ENCODE measurements around the gene TMPRSS4. TPM values are rescaled to one million over a fixed set of nuclear protein-coding genes. Genes with fewer than 3 reads are reported as not detected.
A peak's percentile ranks its signal among the peaks of the same experiment; 100 is the strongest.
"Not testable (repeated sequence)": the region's sequence is repeated elsewhere in the genome, so short reads cannot be mapped to it uniquely, and the experiment has no call there.

Gene TMPRSS4
- total RNA-seq, 4 donors from 2014 or later = 0.56 to 4.6 (median 1.3) TPM

DNA sequence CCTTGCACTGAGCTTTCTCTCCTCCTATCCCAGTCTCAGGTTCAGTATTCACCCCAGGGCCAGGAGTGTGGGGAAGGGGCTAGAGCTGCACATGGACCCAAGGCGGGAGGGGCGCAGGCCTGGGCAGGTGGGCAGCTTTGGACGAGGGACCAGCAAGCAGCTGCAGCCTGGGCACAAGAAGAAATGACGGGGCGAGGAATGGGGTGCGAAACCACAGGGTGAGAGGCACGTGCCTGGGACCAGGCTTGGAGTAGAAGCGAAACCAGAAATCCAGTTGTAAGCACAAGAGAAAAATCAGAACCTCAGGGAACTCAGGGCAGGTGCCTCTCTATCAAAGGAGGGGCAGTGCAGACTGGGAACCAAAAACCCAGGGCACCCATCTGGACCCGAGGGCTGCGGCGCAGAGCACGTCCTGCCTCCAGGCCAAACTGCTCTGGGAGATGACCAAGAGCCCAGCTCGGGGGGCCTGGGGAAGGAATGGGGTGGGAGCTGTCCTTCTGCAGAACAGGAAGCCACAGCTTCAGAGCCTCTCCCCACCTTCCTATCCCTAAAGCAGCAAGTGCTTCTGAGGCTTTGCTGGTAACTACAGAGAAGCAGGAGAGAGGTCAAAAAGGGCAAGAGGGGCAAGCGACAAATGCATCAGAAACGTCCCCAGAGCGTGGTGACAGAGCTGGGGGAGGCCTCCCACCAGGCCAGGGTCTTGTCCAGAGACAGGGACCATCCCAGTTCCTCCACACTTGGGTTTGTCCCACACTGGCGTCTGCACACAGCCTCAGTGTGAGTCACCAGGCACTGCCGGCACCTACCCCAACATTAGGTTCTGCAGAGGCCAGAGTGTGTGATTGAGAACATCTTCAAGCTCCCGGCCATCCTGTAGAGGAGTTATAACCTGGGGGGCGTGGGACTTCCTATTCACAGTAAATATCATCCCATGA lies 18.3 kb upstream of the TMPRSS4 start:
- DNase-seq (ENCODE audit: low spot score in 2 of 2) = peak in 1 of 2 donors; percentile 80
- no peak overlapping the region for H3K4me3 ChIP-seq (ENCODE audit: low read depth, poor library complexity, severe bottlenecking)
- WGBS, 2 donors = 77 to 80% methylated on average over 20 of the region's 20 CpGs
- TF ChIP-seq, protein P1, sequence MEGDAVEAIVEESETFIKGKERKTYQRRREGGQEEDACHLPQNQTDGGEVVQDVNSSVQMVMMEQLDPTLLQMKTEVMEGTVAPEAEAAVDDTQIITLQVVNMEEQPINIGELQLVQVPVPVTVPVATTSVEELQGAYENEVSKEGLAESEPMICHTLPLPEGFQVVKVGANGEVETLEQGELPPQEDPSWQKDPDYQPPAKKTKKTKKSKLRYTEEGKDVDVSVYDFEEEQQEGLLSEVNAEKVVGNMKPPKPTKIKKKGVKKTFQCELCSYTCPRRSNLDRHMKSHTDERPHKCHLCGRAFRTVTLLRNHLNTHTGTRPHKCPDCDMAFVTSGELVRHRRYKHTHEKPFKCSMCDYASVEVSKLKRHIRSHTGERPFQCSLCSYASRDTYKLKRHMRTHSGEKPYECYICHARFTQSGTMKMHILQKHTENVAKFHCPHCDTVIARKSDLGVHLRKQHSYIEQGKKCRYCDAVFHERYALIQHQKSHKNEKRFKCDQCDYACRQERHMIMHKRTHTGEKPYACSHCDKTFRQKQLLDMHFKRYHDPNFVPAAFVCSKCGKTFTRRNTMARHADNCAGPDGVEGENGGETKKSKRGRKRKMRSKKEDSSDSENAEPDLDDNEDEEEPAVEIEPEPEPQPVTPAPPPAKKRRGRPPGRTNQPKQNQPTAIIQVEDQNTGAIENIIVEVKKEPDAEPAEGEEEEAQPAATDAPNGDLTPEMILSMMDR (IDR thresholded peaks at IDR 0.05) = no peak
- no peak for TF ChIP-seq POLR2A (IDR thresholded peaks at IDR 0.05)
- intact Hi-C loops (cut with DNase I; ENCODE audit: low total_unique reads) = loop anchor here (10.0 kb wide), 2 partner anchors 114 to 214 kb away; no protein-coding TSS in a partner anchor

DNA sequence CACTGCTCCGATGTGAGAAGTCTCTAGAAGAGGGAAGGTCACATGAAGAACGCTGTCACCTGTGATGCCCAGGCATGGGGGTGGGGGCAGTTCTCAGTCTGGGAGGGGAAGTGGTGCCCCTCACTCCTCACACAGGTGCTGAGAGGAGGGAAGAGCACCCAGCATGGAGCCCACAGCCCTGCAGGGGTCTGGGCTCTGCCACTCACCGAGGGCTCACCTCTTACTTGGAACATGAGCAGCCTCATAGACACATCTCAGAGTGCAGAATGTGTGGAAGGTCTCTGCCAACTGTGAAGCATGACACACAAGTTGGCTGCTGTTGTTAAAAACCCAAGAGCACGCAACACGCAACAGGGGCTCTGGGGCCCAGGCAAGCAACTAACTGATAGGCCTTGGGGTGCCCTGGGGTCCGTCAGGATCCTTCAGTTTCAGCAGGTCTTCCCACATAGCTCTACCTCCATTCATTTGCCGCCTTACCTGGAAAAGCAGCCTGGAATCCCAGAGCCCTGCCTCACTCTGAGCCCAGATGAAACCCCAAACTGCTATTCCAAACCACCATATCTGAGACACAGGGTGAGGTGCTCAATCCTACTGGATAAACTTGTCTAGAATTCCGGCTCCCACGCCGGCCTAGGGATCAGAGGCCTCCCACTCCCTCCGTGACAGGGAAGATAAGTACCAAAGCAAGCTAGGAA lies 17.5 kb upstream of the TMPRSS4 start:
- 73 to 81% methylated on average over 11 of the region's 11 CpGs for WGBS, 2 donors
- no peak overlapping the region for H3K4me3 ChIP-seq (ENCODE audit: low read depth, poor library complexity, severe bottlenecking)
- DNase-seq (ENCODE audit: low spot score in 2 of 2) = peak in 1 of 2 donors; percentile 72
- TF ChIP-seq, protein P1 (IDR thresholded peaks at IDR 0.05) = no peak
- TF ChIP-seq POLR2A (IDR thresholded peaks at IDR 0.05) = no peak
- intact Hi-C loops (cut with DNase I; ENCODE audit: low total_unique reads) = loop anchor here (10.0 kb wide), 2 partner anchors 115 to 215 kb away; no protein-coding TSS in a partner anchor

DNA sequence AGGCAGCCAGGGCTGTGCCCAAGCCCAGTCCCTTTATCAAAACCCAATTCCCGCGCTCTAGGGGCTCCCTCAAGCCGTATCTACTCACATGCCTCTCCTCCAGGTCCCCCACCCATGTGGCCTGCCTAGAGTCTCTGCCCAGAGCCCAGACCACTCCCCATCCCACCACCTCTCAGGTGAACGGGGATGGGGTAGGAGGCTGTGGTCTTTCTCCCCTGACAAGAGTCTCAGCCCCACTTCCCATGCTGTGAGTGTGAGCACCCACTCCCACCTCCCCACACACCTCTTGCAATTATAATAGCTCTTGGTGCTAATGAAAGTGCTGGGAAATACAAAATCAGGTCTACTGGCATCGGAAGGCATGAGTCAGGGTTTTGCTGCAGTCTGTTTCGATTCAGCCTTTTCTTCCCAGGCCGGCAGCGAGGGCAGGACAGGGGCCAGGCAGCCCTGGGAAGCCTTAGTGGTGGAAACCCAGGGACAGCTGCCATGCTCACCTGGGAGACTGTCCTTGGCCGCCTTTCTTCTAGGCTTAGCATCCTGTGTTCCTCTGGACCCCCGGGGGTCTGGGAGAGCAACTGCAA lies 16.7 kb upstream of the TMPRSS4 start:
- TF ChIP-seq POLR2A (IDR thresholded peaks at IDR 0.05) = no peak
- TF ChIP-seq, protein P1 (IDR thresholded peaks at IDR 0.05) = no peak
- intact Hi-C loops (cut with DNase I; ENCODE audit: low total_unique reads) = no loop called here
- 80 to 84% methylated on average over 10 of the region's 10 CpGs for WGBS, 2 donors
- no peak overlapping the region for H3K4me3 ChIP-seq (ENCODE audit: low read depth, poor library complexity, severe bottlenecking)
- peak in 1 of 2 donors; percentile 82 for DNase-seq (ENCODE audit: low spot score in 2 of 2)

DNA sequence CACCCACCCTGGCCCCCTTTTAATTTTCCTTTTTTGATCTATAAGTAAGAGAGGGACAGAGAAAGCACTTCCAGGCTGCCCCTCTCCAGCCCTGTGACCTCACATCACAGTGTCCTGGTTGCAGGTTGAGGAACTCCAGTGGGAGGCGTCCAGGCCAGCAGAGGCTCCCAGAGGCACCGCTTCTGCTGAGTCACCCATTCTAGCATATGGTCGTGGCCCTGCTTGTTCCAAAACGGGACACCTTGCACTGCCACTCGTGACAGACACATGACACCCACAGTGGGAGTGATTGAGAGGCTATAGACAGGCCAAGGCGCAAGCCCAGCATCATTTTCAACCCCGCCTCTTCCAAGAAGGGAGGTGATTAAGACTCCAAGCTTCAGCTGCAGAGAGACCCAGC lies 16.0 kb upstream of the TMPRSS4 start:
- TF ChIP-seq, protein P1 (IDR thresholded peaks at IDR 0.05) = no peak
- no peak for TF ChIP-seq POLR2A (IDR thresholded peaks at IDR 0.05)
- WGBS, 2 donors = 46 to 55% methylated on average over 7 of the region's 7 CpGs
- peak; percentile 33 to 84 for DNase-seq (ENCODE audit: low spot score in 2 of 2)
- intact Hi-C loops (cut with DNase I; ENCODE audit: low total_unique reads) = no loop called here
- H3K4me3 ChIP-seq (ENCODE audit: low read depth, poor library complexity, severe bottlenecking) = no peak overlapping the region

DNA sequence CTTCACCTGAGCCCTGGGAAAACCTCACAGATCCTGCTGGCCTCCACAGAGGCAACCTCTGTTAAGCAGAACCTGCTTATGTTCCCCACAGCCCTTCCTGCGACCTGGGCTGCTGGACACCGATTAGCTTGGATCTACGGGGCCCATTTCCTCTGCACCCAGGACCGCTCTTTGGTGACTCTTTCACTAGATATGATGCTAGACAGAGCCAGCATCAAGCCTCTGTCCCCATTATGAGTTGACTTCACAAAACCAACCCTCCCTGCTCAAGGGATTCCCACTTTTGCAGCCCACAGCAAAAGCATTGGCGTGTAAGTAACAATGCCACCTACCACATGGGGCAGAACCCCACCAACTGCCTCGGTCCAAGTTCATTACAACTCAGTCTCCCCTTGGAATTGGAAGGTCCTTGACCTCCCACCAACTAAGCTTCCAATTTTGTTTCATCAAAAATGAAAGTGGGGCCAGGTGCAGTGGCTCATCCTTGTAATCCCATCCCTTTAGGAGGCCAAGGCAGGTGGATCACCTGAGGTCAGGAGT lies 15.2 kb upstream of the TMPRSS4 start:
- peak in 1 of 2 donors; percentile 57 for DNase-seq (ENCODE audit: low spot score in 2 of 2)
- 90 to 91% methylated on average over 6 of the region's 6 CpGs for WGBS, 2 donors
- intact Hi-C loops (cut with DNase I; ENCODE audit: low total_unique reads) = no loop called here

DNA sequence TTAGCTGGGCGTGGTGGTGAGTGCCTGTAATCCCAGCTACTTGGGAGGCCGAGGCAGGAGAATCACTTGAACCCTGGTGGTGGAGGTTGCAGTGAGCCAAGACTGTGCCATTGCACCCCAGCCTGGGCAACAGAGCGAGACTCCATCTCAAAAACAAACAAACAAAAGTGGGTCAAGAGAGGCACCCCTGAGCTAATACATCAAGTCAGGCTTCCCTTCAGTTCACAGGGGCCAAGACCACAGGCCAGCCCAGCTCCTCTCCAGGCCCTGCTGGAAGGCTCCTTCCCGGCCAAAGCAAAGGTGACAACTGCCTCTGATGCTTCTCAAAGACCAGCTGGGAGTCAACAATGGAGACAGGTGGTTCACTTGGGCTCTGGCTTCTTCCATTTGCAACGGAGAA lies 14.7 kb upstream of the TMPRSS4 start:
- DNase-seq (ENCODE audit: low spot score in 2 of 2); H3K4me3 ChIP-seq (ENCODE audit: low read depth, poor library complexity, severe bottlenecking); intact Hi-C loops (cut with DNase I; ENCODE audit: low total_unique reads): not testable (repeated sequence)
- 90 to 91% methylated on average over 5 of the region's 5 CpGs for WGBS, 2 donors

More for the DNA sequence above, 15.2 kb upstream of the TMPRSS4 start:
- TF ChIP-seq, protein P1 (IDR thresholded peaks at IDR 0.05) = no peak
- TF ChIP-seq POLR2A (IDR thresholded peaks at IDR 0.05) = no peak
- no peak overlapping the region for H3K4me3 ChIP-seq (ENCODE audit: low read depth, poor library complexity, severe bottlenecking)

DNA sequence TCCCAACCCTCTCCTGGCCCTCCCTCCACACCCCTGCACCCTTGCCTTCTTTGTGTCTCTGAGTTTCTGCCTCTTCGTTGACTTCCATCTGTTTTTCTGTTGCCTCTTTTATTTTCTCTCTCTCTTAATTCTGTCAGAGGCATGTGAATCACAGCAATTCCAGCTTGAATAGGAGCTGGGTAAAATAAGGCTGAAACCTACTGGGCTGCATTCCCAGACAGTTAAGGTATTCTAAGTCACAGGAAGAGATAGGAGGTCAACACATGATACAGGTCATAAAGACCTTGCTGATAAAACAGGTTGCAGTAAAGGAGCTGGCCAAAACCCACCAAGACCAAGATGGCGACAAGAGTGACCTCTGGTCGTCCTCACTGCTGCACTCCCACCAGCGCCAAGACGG lies 14.2 kb upstream of the TMPRSS4 start:
- intact Hi-C loops (cut with DNase I; ENCODE audit: low total_unique reads); DNase-seq (ENCODE audit: low spot score in 2 of 2); H3K4me3 ChIP-seq (ENCODE audit: low read depth, poor library complexity, severe bottlenecking): not testable (repeated sequence)
- WGBS, 2 donors = 92 to 93% methylated on average over 5 of the region's 5 CpGs
